Measurements from ENCODE around the gene CREBRF.
"Not testable (repeated sequence)": the region's sequence is repeated elsewhere in the genome, so short reads cannot be mapped to it uniquely, and the experiment has no call there.

Gene CREBRF

GRCh38 chr5:173099461-173099860 is 43.3 kb downstream of the CREBRF start:
- TF ChIP-seq, protein P1, sequence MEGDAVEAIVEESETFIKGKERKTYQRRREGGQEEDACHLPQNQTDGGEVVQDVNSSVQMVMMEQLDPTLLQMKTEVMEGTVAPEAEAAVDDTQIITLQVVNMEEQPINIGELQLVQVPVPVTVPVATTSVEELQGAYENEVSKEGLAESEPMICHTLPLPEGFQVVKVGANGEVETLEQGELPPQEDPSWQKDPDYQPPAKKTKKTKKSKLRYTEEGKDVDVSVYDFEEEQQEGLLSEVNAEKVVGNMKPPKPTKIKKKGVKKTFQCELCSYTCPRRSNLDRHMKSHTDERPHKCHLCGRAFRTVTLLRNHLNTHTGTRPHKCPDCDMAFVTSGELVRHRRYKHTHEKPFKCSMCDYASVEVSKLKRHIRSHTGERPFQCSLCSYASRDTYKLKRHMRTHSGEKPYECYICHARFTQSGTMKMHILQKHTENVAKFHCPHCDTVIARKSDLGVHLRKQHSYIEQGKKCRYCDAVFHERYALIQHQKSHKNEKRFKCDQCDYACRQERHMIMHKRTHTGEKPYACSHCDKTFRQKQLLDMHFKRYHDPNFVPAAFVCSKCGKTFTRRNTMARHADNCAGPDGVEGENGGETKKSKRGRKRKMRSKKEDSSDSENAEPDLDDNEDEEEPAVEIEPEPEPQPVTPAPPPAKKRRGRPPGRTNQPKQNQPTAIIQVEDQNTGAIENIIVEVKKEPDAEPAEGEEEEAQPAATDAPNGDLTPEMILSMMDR (conservative IDR thresholded peaks at IDR 0.05; ENCODE audit: low read depth, low read length): no peak
- no peak for DNase-seq (ENCODE audit: low read depth)
- no peak overlapping the region for H3K4me3 ChIP-seq (ENCODE audit: low read length)

- no peak for DNase-seq (ENCODE audit: low read depth)
- H3K4me3 ChIP-seq (ENCODE audit: low read length): no peak overlapping the region
- TF ChIP-seq, protein P1 (conservative IDR thresholded peaks at IDR 0.05; ENCODE audit: low read depth, low read length): no peak
Measured at GRCh38 chr5:173101245-173101644, 45.1 kb downstream of the CREBRF start.

DNA sequence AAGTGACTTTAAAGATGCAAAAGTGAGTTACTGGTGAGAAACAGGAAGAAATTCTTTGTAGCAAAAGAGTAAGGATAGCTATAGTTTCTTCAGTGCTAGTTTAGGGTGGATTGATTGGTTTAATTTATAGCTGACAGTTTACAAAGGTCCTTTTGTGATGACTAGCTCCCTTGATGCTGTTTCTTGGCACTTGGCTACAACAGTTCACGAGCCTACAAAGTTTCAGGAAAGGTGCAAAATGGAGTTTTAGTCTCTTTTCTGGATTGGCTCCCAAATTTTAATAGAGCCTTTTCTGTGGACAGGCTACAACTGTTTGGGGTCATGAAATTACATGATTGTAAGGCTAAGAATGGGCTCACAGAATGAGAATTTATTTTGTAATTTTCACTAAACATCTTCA is 47.3 kb downstream of the CREBRF start:
- TF ChIP-seq, protein P1 (conservative IDR thresholded peaks at IDR 0.05; ENCODE audit: low read depth, low read length): no peak
- no peak for DNase-seq (ENCODE audit: low read depth)
- no peak overlapping the region for H3K4me3 ChIP-seq (ENCODE audit: low read length)

DNA sequence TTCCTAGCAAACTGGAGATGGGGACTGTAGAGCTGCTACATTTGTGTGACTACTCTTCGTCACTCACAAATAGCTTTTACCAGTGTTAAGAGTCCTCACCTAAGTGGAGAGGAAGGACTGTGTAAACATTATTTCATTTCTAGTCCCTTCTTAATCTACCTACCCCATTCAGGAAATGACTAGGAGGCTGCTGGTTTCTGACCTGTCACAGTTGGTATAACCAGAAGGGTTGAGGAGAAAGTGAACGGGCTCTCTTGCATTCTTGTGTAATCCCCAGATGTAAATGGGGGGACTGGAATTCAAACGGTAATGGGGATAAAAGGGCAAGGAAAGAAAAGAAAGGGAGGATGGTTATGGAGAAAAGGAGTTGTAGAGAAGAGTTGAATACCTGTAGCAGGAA is 52.8 kb downstream of the CREBRF start:
- no peak for DNase-seq (ENCODE audit: low read depth)
- TF ChIP-seq, protein P1 (conservative IDR thresholded peaks at IDR 0.05; ENCODE audit: low read depth, low read length): no peak

DNA sequence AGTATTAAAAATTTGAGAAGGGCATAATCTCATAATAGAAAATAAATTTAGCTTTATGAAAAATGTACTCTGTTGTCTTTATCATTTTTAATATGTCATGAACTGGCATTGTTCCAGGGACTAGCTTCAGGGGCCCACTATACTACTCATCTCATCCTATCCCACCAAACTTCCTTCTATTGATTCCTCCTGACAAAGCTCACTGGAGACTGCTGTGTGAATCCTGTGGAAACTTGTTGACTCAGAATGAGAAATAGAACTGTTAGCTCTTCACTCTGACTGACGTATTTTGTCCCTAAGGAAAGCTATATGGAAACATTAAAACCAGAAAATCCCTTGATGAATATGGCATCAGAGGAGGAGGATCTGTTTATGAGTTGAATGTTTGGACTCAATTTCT is 58.4 kb downstream of the CREBRF start:
- H3K4me3 ChIP-seq (ENCODE audit: low read length): no peak overlapping the region
- DNase-seq (ENCODE audit: low read depth): no peak
- TF ChIP-seq, protein P1 (conservative IDR thresholded peaks at IDR 0.05; ENCODE audit: low read depth, low read length): no peak

More for the DNA sequence above, 52.8 kb downstream of the CREBRF start:
- no peak overlapping the region for H3K4me3 ChIP-seq (ENCODE audit: low read length)

GRCh38 chr5:173119719-173120118 is 63.6 kb downstream of the CREBRF start:
- no peak overlapping the region for H3K4me3 ChIP-seq (ENCODE audit: low read length)
- TF ChIP-seq, protein P1 (conservative IDR thresholded peaks at IDR 0.05; ENCODE audit: low read depth, low read length): no peak

DNA sequence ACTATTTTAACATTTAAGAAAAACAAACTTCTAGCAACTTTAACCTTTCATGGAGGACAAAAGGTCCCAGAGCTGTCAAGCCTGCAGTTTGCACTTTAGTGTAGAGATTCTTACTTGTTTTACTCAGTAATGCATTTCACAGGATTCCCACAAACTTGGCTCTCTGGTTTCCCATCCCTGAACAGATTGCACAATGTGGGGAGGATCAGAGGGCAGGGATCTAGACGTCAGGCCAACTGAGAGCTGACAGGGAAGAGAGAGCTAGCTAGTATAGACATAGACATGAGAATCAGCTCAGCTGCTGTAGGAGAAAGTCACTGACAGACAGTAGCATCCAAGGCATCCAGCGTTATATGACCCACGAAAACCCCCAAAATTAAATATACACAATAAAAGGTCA is 67.3 kb downstream of the CREBRF start:
- DNase-seq (ENCODE audit: low read depth): no peak
- no peak overlapping the region for H3K4me3 ChIP-seq (ENCODE audit: low read length)
- TF ChIP-seq, protein P1 (conservative IDR thresholded peaks at IDR 0.05; ENCODE audit: low read depth, low read length): no peak

More at GRCh38 chr5:173119719-173120118, 63.6 kb downstream of the CREBRF start:
- DNase-seq (ENCODE audit: low read depth): no peak

DNA sequence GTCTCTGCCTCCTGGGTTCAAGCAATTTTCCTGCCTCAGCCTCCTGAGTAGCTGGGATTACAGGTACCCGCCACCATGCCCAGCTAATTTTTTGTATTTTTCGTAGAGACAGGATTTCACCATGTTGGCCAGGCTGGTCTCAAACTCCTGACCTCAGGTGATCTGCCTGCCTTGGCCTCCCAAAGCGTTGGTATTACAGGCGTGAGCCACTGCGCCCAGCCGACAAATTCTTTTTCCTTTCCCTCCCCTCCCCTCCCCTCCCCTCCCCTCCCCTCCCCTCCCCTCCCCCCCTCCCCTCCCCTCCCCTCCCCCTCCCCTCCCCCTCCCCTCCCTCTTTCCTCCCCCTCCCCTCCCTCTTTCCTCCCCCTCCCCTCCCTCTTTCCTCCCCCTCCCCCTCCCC is 76.0 kb downstream of the CREBRF start:
- H3K4me3 ChIP-seq (ENCODE audit: low read length); DNase-seq (ENCODE audit: low read depth): not testable (repeated sequence)
